Mammary epithelial cell (primary cell): ENCODE data around the gene LY6G5C.
A peak's percentile ranks its signal among the peaks of the same experiment; 100 is the strongest.

Source experiments
- CTCF ChIP-seq, 2 donors: IDR thresholded peaks in 1 of 2; conservative IDR thresholded peaks in 1 of 2; 2 replicates each; pipeline ENCODE4 v1.5.1; 2011 to 2012; ENCODE audit warnings: inconsistent platforms in 2 of 2, low read length in 2 of 2, mild to moderate bottlenecking in 2 of 2, control low read depth in 1 of 2, low read depth in 1 of 2; ENCODE audit not compliant: insufficient read depth in 1 of 2; ENCODE audit errors: extremely low read depth in 1 of 2
- EZH2 ChIP-seq: IDR thresholded peaks from 2 replicates; pipeline ENCODE4 v1.6.1; 2012; ENCODE audit warnings: low read length, inconsistent platforms, borderline replicate concordance

DNA sequence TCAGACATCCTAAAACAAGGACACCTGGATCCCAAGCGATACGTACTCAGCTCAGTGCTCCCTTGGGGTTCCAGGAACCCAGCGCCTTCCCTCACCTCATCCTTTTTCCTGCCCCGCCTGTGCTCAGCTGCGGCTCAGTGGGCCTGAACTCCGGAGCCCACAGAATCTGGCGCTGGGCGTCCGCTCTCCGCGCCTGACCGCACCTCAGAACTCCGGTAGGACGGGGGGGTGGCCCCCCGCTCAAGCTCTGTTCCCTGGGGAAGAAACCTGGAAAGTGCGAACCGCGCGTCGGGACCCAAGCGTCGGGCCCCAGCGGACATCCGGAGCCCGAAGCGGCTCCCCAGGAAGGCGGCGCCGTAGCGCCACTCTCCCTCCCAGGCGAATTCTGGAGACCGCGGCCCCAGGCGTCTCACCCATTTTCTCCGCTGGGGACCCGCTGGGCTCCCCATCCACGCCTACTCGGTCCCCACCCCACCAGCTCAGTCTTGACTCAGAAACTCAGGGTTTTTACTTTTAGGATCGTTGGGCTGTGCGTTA lies 336 bp upstream of the LY6G5C start:
- TF ChIP-seq CTCF (conservative IDR thresholded peaks at IDR 0.05 in 1 of 2, IDR thresholded peaks at IDR 0.05 in 1 of 2; ENCODE audit: extremely low read depth in 1 of 2, insufficient read depth in 1 of 2, low read depth in 1 of 2, low read length in 2 of 2) (peak in 1 of 2 donors; percentile 29), EZH2 (no peak)
